Heart right ventricle (tissue), 16 donors: Measurements from ENCODE around the gene AGAP1. TPM values are rescaled to one million over a fixed set of nuclear protein-coding genes. Genes with fewer than 3 reads are reported as not detected.
"Not testable (repeated sequence)": the region's sequence is repeated elsewhere in the genome, so short reads cannot be mapped to it uniquely, and the experiment has no call there.

Experiments
- ATAC-seq, 8 donors: fragments of 200-7000 bp; cut with Tn5 transposase; one replicate each; pipeline ENCODE4 v1.9.1; 2020; ENCODE audit warnings: mild to moderate bottlenecking in 8 of 8, moderate library complexity in 8 of 8, moderate number of reproducible peaks in 1 of 8
- DNase-seq, 2 donors: peaks; one replicate each; pipeline ENCODE4 v3.0.0-alpha.2; 2020
- H3K27ac ChIP-seq, 10 donors: fragments of 200-600 bp; sonication (generic) in 2 of 10; one replicate each; pipeline versions ENCODE4 v1.5.0 to v1.8.0; 2020 to 2022; ENCODE audit warnings: mild to moderate bottlenecking in 3 of 10
- H3K27me3 ChIP-seq, 7 donors: fragments of 200-600 bp; one replicate each; pipeline ENCODE4 v1.8.0; 2021 to 2022; ENCODE audit warnings: mild to moderate bottlenecking in 2 of 7
- H3K36me3 ChIP-seq, 9 donors: fragments of 200-600 bp; sonication (generic) in 1 of 9; one replicate each; pipeline versions ENCODE4 v1.5.0 to v1.8.0; 2020 to 2022; ENCODE audit warnings: mild to moderate bottlenecking in 2 of 9
- H3K4me1 ChIP-seq, 9 donors: fragments of 200-600 bp; sonication (generic) in 1 of 9; one replicate each; pipeline versions ENCODE4 v1.5.0 to v1.8.0; 2020 to 2022; ENCODE audit warnings: mild to moderate bottlenecking in 4 of 9
- H3K4me3 ChIP-seq, 10 donors: fragments of 200-600 bp; sonication (generic) in 2 of 10; one replicate each; pipeline versions ENCODE4 v1.5.0 to v1.8.0; 2020 to 2022; ENCODE audit warnings: mild to moderate bottlenecking in 7 of 10, moderate library complexity in 2 of 10
- H3K9me3 ChIP-seq, 11 donors: fragments of 200-600 bp in 10 of 11; sonication (generic) in 2 of 11; one replicate each; pipeline versions ENCODE4 v1.5.0 to v1.8.0; 2013 to 2022; ENCODE audit warnings: mild to moderate bottlenecking in 2 of 11, control low read depth in 1 of 11, moderate library complexity in 1 of 11
- WGBS, 2 donors: extraction: QIAGEN DNeasy Blood & Tissue Kit; methylation state at CpG; one replicate each; pipeline ENCODE4 v1.1.7; 2013; ENCODE audit warnings: inconsistent platforms in 1 of 2; 5-methylcytosine and 5-hydroxymethylcytosine counted together
- intact Hi-C, 10 donors: fragments of 100-400 bp; cut with DNase I; formaldehyde crosslinking; loops; one replicate each; pipeline versions ENCODE4 v1.11.1 to v1.14.2; 2022
- polyA plus RNA-seq, 2 donors: library from polyadenylated mRNA; stranded (reverse); fragments of 200-250 nt; gene quantifications; one replicate each; pipeline ENCODE4 v1.2.3, GENCODE V29; 2013
- total RNA-seq, 10 donors: library from RNA; stranded (reverse); fragmentation: NEBNext Ultra II Directional in 3 of 10; extraction: Animal tissue kit (Norgen Biotek cat#: 25700) in 3 of 10; gene quantifications; one replicate each; pipeline versions ENCODE4 v1.2.1 to v1.2.4, GENCODE V29; 2021 to 2023
- TF ChIP-seq, protein P1 (sequence below), 9 donors: fragments of 200-600 bp; sonication (generic) in 2 of 9; IDR thresholded peaks; one replicate each; pipeline versions ENCODE4 v1.5.0 to v1.8.0; 2021 to 2022; ENCODE audit warnings: antibody characterized with exemption in 9 of 9, mild to moderate bottlenecking in 5 of 9, moderate library complexity in 1 of 9
- donor health status: Arrhythmogenic right ventricular cardiomyopathy.
- donor health status: ischemic (EF 13 %, LVEDD 7.1; RV severe dilation, severe dysfunction).
- donor health status: healthy with polysubstance abuse.
- donor health status: DM: no; HTN: yes; CAD: no.
- donor health status: DM: no; HTN: no; CAD: no.
- donor health status: ischemic (EF 25% LVEDD 6.9; RV normal size, moderate dysfunction).
- donor health status: ischemic (EF 25% LVEDD 5.7; RV mildly dilated, moderate dysfunction).
- donor health status: healthy.
- donor health status: DM: yes; HTN: yes; CAD: no.
- donor health status: Ischemic cardiomyopathy.
- donor health status: ischemic (EF 35%, LVEDD 5.7; RV mildly dilated, moderate dysfunction).
- donor health status: nonischemic (EF 11% LVEDD 7.7; RV severe dilation, severe dysfunction).
- donor health status: DM: yes; HTN: yes; CAD: no.
- donor health status: PGD.
- donor health status: ischemic (EF 29% LVEDD 5.4; RV normal size, mild dysfunction).
- donor health status: nonischemic (EF 23%, LVEDD 6.1; RV moderate dilation, normal function).

AGAP1 gene
- total and polyA plus RNA-seq, 12 donors, result 3.5 to 29.2 (median 19.4) TPM

DNA sequence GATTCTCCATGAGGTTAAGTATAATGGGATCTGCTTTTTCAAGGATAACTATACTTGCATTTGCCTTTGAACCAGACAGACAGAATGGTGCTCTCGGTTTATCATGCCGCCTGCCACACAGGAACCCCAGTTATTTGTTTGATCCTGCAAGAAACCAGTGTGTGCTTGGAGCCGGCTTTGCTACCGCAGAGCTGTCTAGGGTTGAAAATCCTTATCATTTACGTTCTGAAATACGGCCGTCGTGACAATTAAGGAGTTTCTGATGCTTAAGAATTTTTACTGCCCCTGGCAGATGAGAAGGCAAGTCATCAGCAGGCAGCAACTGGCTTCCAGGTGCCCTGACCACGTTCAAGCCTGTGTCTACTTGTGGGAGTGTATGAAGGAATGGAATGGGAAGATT, 562.3 kb downstream of the AGAP1 start:
- no peak overlapping the region for H3K27ac ChIP-seq
- WGBS, 2 donors, result 92 to 93% methylated on average over 9 of the region's 9 CpGs
- TF ChIP-seq, protein P1, sequence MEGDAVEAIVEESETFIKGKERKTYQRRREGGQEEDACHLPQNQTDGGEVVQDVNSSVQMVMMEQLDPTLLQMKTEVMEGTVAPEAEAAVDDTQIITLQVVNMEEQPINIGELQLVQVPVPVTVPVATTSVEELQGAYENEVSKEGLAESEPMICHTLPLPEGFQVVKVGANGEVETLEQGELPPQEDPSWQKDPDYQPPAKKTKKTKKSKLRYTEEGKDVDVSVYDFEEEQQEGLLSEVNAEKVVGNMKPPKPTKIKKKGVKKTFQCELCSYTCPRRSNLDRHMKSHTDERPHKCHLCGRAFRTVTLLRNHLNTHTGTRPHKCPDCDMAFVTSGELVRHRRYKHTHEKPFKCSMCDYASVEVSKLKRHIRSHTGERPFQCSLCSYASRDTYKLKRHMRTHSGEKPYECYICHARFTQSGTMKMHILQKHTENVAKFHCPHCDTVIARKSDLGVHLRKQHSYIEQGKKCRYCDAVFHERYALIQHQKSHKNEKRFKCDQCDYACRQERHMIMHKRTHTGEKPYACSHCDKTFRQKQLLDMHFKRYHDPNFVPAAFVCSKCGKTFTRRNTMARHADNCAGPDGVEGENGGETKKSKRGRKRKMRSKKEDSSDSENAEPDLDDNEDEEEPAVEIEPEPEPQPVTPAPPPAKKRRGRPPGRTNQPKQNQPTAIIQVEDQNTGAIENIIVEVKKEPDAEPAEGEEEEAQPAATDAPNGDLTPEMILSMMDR (IDR thresholded peaks at IDR 0.05), result no peak
- H3K4me1 ChIP-seq, result no peaks in the 10 kb centered on the region
- DNase-seq (no peak), ATAC-seq (no peak)
- H3K27me3 ChIP-seq, result no peaks in the 10 kb centered on the region
- no peak overlapping the region for H3K4me3 ChIP-seq
- peaks cover 0 to 10% (median 3%) of the 10 kb centered on the region in 11 donors for H3K9me3 ChIP-seq
- intact Hi-C loops, result no loop called here
- H3K36me3 ChIP-seq, result peaks cover 0 to 16% (median 0%) of the 10 kb centered on the region in 9 donors

DNA sequence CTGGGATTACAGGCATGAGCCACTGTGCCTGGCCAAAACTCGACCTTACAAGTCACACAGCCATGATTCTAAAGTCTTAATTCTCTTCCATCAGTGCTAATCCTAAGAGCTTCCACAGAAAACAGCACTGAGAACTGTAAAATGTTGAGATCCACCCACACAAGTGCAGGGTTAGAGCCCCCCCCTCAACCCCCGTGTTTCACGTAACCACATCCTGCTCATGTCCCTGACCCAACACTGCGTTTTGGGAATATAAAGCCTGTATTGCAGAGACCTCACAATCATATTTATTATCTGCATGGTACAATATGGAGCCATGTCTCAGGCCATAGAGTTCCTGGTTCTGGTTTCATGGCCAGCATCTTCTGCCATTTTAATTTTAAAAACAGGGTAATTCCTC, 563.5 kb downstream of the AGAP1 start:
- ATAC-seq, result no peak
- DNase-seq, result no peak
- Histone ChIP-seq H3K4me1 (no peaks in the 10 kb centered on the region), H3K4me3 (no peak overlapping the region), H3K9me3 (peaks cover 0 to 10% (median 3%) of the 10 kb centered on the region in 11 donors), H3K36me3 (peaks cover 0 to 15% (median 0%) of the 10 kb centered on the region in 9 donors), H3K27me3 (no peaks in the 10 kb centered on the region), H3K27ac (no peak overlapping the region)
- intact Hi-C loops, result no loop called here
- TF ChIP-seq, protein P1 (IDR thresholded peaks at IDR 0.05), result no peak
- WGBS, 2 donors, result 88 to 94% methylated on average over 4 of the region's 4 CpGs

DNA sequence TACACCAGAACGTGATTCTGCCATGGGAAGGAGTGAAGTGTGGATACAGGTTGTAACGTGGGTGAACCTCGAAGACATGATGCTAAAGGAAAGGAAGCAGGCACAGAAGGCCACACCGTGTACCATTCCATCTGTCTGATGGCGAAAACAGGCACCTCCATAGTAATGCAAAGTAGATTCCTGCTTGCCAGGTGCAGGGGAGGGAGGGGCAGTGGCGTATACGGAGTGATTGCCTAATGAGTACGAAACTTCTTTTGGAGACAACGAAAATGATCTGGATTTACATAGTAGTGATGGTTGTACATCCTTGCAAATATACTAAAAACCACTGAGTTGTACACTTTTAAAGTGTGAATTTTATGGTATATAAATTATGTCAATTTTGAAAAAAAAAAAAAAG, 567.7 kb downstream of the AGAP1 start:
- Histone ChIP-seq H3K27ac (no peak overlapping the region), H3K36me3 (peaks cover 0 to 15% (median 0%) of the 10 kb centered on the region in 9 donors), H3K4me3 (no peak overlapping the region), H3K4me1 (peaks cover 0 to 5% (median 0%) of the 10 kb centered on the region in 9 donors), H3K9me3 (peaks cover 0 to 10% (median 3%) of the 10 kb centered on the region in 11 donors), H3K27me3 (no peaks in the 10 kb centered on the region)
- DNase-seq, result no peak
- 57 to 76% methylated on average over 9 of the region's 9 CpGs for WGBS, 2 donors
- no peak for ATAC-seq
- intact Hi-C loops, result no loop called here
- TF ChIP-seq, protein P1 (IDR thresholded peaks at IDR 0.05), result no peak

DNA sequence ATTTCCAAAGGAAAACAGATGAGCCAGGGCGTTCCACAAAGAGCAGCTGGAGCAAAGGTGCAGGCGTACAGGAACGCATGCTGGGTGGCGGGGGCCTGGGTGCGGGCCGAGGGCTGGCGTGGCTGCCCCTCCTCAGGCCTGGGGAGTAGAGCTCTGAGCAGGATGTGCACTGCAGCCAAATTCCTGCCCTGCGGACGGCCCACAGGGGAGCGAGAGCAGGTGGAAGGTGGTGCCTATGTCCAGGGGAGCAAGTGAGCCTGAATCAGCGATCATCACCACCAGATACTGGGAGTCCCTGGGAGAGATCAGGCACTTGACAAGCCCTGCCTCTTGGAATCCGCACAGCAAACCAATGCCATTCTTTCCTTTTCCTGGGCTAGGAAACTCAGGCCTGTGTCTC, 568.1 kb downstream of the AGAP1 start:
- intact Hi-C loops, result no loop called here
- TF ChIP-seq, protein P1 (IDR thresholded peaks at IDR 0.05), result no peak
- Histone ChIP-seq H3K4me1 (peaks cover 0 to 5% (median 0%) of the 10 kb centered on the region in 9 donors), H3K36me3 (peaks cover 0 to 15% (median 0%) of the 10 kb centered on the region in 9 donors), H3K9me3 (peaks cover 0 to 10% (median 3%) of the 10 kb centered on the region in 11 donors), H3K4me3 (no peak overlapping the region), H3K27me3 (no peaks in the 10 kb centered on the region), H3K27ac (no peak overlapping the region)
- ATAC-seq (no peak), DNase-seq (no peak)
- WGBS, 2 donors, result 88 to 92% methylated on average over 12 of the region's 12 CpGs

DNA sequence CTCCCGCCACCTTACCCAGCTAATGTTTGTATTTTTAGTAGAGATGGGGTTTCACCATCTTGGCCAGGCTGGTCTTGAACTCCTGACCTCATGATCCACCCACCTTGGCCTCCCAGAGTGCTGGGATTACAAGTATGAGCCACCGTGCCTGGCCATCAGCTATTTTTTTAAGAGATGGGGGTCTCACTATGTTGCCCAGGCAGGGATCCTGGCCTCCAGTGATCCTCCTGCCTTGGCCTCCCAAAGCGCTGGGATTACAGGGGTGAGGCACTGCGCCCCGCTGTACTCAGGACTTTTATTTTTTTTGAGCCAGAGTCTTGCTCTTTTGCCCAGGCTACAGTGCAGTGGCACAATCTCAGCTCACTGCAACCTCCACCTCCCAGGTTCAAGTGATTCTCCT, 569.0 kb downstream of the AGAP1 start:
- DNase-seq, H3K27ac ChIP-seq, ATAC-seq, H3K27me3 ChIP-seq, H3K4me3 ChIP-seq, H3K9me3 ChIP-seq, intact Hi-C loops, H3K4me1 ChIP-seq: not testable (repeated sequence)
- H3K36me3 ChIP-seq, result peaks cover 0 to 15% (median 0%) of the 10 kb centered on the region in 9 donors
- WGBS, 2 donors, result 98 to 99% methylated on average over 5 of the region's 5 CpGs
